Activated CD8-positive, alpha-beta memory T cell treated with anti-CD3 and anti-CD28 coated beads for 48 hours (primary cell): ENCODE data around the gene POLR2B.
"Not testable (repeated sequence)": the region's sequence is repeated elsewhere in the genome, so short reads cannot be mapped to it uniquely, and the experiment has no call there.

Experiments used
- DNase-seq, 3 experiments: peaks; one replicate each; pipeline ENCODE4 v3.0.0-alpha.2; 2020; ENCODE audit warnings: low read depth in 2 of 3, low spot score in 2 of 3

POLR2B gene

GRCh38 chr4:57051095-57051494 is 72.4 kb downstream of the POLR2B start:
- DNase-seq, result no peak

- no peak for DNase-seq
Measured at GRCh38 chr4:57051524-57051923, 72.8 kb downstream of the POLR2B start.

- no peak for DNase-seq
Measured at GRCh38 chr4:57053508-57053907, 74.8 kb downstream of the POLR2B start.

GRCh38 chr4:57055886-57056285 is 77.2 kb downstream of the POLR2B start:
- DNase-seq, result no peak

- no peak for DNase-seq
Measured at GRCh38 chr4:57059890-57060716, 81.4 kb downstream of the POLR2B start.

GRCh38 chr4:57060717-57061067 is 82.0 kb downstream of the POLR2B start:
- not testable (repeated sequence) for DNase-seq

- DNase-seq, result no peak
Measured at GRCh38 chr4:57061395-57061794, 82.7 kb downstream of the POLR2B start.

GRCh38 chr4:57063518-57063917 is 84.8 kb downstream of the POLR2B start:
- no peak for DNase-seq

- no peak for DNase-seq
Measured at GRCh38 chr4:57064120-57064519, 85.4 kb downstream of the POLR2B start.

- no peak for DNase-seq
Measured at GRCh38 chr4:57064811-57065711, 86.4 kb downstream of the POLR2B start.

GRCh38 chr4:57065730-57066482 is 87.2 kb downstream of the POLR2B start:
- DNase-seq, result no peak

GRCh38 chr4:57068237-57068981 is 89.7 kb downstream of the POLR2B start:
- DNase-seq, result no peak

GRCh38 chr4:57070461-57070860 is 91.8 kb downstream of the POLR2B start:
- DNase-seq, result no peak

GRCh38 chr4:57071326-57071725 is 92.6 kb downstream of the POLR2B start:
- no peak for DNase-seq

GRCh38 chr4:57073559-57073958 is 94.9 kb downstream of the POLR2B start:
- DNase-seq, result no peak

- no peak for DNase-seq
Measured at GRCh38 chr4:57074744-57075143, 96.0 kb downstream of the POLR2B start.

- no peak for DNase-seq
Measured at GRCh38 chr4:57075367-57075766, 96.7 kb downstream of the POLR2B start.

- DNase-seq, result no peak
Measured at GRCh38 chr4:57076646-57077045, 98.0 kb downstream of the POLR2B start.

- no peak for DNase-seq
Measured at GRCh38 chr4:57077550-57078343, 99.1 kb downstream of the POLR2B start.
